Testis (tissue), 3 donors: ENCODE measurements around the gene MIEN1. TPM values are rescaled to one million over a fixed set of nuclear protein-coding genes. Genes with fewer than 3 reads are reported as not detected.
"Not testable (repeated sequence)": the region's sequence is repeated elsewhere in the genome, so short reads cannot be mapped to it uniquely, and the experiment has no call there.

Experiments used
- DNase-seq: peaks from one replicate; pipeline ENCODE4 v3.0.0-alpha.2; 2019
- H3K27ac ChIP-seq, 2 donors: fragments of 200-600 bp; sonication (generic); one replicate each; pipeline ENCODE4 v1.5.1; 2019
- H3K27me3 ChIP-seq: fragments of 200-600 bp; sonication (generic); one replicate; pipeline ENCODE4 v1.5.1; 2019
- H3K36me3 ChIP-seq: fragments of 200-600 bp; sonication (generic); one replicate; pipeline ENCODE4 v1.5.1; 2017; ENCODE audit warnings: low read depth; ENCODE audit errors: missing control alignments
- H3K4me1 ChIP-seq: fragments of 200-600 bp; sonication (generic); one replicate; pipeline ENCODE4 v1.5.1; 2019
- H3K4me3 ChIP-seq, 2 donors: fragments of 200-600 bp; sonication (generic); one replicate each; pipeline ENCODE4 v1.5.1; 2017 to 2019
- H3K9me3 ChIP-seq: fragments of 200-600 bp; sonication (generic); one replicate; pipeline ENCODE4 v1.5.1; 2017
- POLR2A ChIP-seq: fragments of 450-650 bp; IDR thresholded peaks from one replicate; pipeline ENCODE4 v1.6.1; 2017; ENCODE audit warnings: antibody characterized with exemption, mild to moderate bottlenecking, moderate library complexity
- WGBS, 2 donors: methylation state at CpG; one replicate each; pipeline ENCODE4 v1.1.5; 2018; 5-methylcytosine and 5-hydroxymethylcytosine counted together
- intact Hi-C: fragments of 100-400 bp; cut with DNase I; formaldehyde crosslinking; loops from one replicate; pipeline ENCODE4 v1.15.1; 2023; ENCODE audit warnings: low total_unique reads
- polyA plus RNA-seq: library from polyadenylated mRNA; stranded (reverse); fragments of 350-450 nt; fragmentation: Illumina TruSeq; extraction: RNeasy Lipid Tissue Mini Kit (QIAGEN cat#74804); gene quantifications from one replicate; pipeline ENCODE4 v1.2.3, GENCODE V29; 2014; ENCODE audit warnings: low read depth, low replicate concordance; ENCODE audit not compliant: insufficient read depth
- total RNA-seq, 2 donors: library from RNA; depleted of rRNA; stranded (reverse); fragments of >200 nt; gene quantifications; one replicate each; pipeline ENCODE4 v1.2.3, GENCODE V29; 2016
- TF ChIP-seq, protein P1 (sequence below), 3 experiments: fragments of 450-650 bp in 2 of 3; fragments of 200-600 bp in 1 of 3; sonication (generic) in 1 of 3; IDR thresholded peaks; one replicate each; pipeline ENCODE4 v1.5.1; 2016 to 2019; ENCODE audit warnings: antibody characterized with exemption in 3 of 3, mild to moderate bottlenecking in 2 of 3, moderate library complexity in 1 of 3

Gene MIEN1
- total and polyA plus RNA-seq, 3 donors from 2014 or later, result 47.9 to 89.1 (median 53.1) TPM

GRCh38 chr17:39767147-39767546 is 36.8 kb upstream of the MIEN1 start:
- H3K27ac ChIP-seq, result no peak overlapping the region
- no peak for DNase-seq
- H3K36me3 ChIP-seq, result no peaks in the 10 kb centered on the region
- H3K4me1 ChIP-seq, result no peaks in the 10 kb centered on the region
- WGBS, 2 donors, result 72 to 75% methylated on average over 3 of the region's 3 CpGs
- no peaks in the 10 kb centered on the region for H3K9me3 ChIP-seq
- no peak for TF ChIP-seq POLR2A
- TF ChIP-seq, protein P1, sequence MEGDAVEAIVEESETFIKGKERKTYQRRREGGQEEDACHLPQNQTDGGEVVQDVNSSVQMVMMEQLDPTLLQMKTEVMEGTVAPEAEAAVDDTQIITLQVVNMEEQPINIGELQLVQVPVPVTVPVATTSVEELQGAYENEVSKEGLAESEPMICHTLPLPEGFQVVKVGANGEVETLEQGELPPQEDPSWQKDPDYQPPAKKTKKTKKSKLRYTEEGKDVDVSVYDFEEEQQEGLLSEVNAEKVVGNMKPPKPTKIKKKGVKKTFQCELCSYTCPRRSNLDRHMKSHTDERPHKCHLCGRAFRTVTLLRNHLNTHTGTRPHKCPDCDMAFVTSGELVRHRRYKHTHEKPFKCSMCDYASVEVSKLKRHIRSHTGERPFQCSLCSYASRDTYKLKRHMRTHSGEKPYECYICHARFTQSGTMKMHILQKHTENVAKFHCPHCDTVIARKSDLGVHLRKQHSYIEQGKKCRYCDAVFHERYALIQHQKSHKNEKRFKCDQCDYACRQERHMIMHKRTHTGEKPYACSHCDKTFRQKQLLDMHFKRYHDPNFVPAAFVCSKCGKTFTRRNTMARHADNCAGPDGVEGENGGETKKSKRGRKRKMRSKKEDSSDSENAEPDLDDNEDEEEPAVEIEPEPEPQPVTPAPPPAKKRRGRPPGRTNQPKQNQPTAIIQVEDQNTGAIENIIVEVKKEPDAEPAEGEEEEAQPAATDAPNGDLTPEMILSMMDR (IDR thresholded peaks at IDR 0.05), result no peak
- no peaks in the 10 kb centered on the region for H3K27me3 ChIP-seq
- intact Hi-C loops, result no loop called here
- no peak overlapping the region for H3K4me3 ChIP-seq

GRCh38 chr17:39765766-39766165 is 35.4 kb upstream of the MIEN1 start:
- no peak for DNase-seq
- Histone ChIP-seq H3K36me3 (no peaks in the 10 kb centered on the region), H3K4me3 (no peak overlapping the region), H3K4me1 (no peaks in the 10 kb centered on the region), H3K27me3 (no peaks in the 10 kb centered on the region), H3K27ac (no peak overlapping the region), H3K9me3 (no peaks in the 10 kb centered on the region)
- intact Hi-C loops, result no loop called here
- TF ChIP-seq, protein P1 (IDR thresholded peaks at IDR 0.05), result no peak
- TF ChIP-seq POLR2A, result no peak
- 96% methylated on average over 8 to 18 of the region's 18 CpGs for WGBS, 2 donors

DNA sequence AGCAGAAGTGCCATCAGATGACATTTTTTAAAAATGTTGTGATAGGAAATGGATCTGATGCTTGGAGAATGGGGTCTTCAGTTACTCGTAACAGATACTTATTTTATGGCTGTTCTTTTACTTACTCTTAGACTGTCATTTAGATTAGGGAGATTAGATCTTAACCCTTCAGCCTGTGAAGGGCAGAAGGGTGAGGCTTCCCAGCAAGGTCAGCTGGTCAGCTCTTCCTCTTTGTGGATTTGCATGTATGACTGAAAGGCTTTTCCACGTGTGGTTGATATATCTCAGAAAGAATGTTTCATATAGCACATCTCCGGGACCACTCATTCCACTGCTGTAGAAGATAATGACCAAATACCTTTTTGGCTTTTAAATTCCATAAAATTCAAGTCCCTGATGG is 34.8 kb upstream of the MIEN1 start:
- no peaks in the 10 kb centered on the region for H3K4me1 ChIP-seq
- H3K27me3 ChIP-seq, result no peaks in the 10 kb centered on the region
- no peak overlapping the region for H3K4me3 ChIP-seq
- no peaks in the 10 kb centered on the region for H3K36me3 ChIP-seq
- no peak for DNase-seq
- intact Hi-C loops, result no loop called here
- H3K27ac ChIP-seq, result no peak overlapping the region
- 54 to 75% methylated on average over 3 of the region's 3 CpGs for WGBS, 2 donors
- H3K9me3 ChIP-seq, result no peaks in the 10 kb centered on the region
- TF ChIP-seq POLR2A, result no peak
- TF ChIP-seq, protein P1 (IDR thresholded peaks at IDR 0.05), result no peak

DNA sequence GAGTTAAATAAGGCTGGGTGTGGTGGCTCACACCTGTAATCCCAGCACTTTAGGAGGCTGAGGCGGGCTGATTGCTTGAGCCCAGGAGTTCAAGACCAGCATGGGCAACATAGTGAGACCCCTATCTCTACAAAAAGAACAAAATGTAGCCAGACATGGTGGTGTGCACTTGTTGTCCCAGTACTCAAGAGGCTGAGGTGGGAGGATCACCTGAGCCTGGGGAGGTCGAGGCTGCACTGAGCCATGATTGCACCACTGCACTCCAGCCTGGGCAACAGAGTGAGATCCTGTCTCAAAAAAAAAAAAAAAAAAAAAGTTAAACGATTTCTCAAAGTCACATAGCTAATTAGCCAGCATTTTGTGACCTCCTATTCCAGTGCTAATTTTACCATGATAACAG is 33.8 kb upstream of the MIEN1 start:
- H3K4me1 ChIP-seq, H3K4me3 ChIP-seq, H3K36me3 ChIP-seq, intact Hi-C loops, H3K27ac ChIP-seq, H3K9me3 ChIP-seq, DNase-seq, H3K27me3 ChIP-seq: not testable (repeated sequence)
- WGBS, 2 donors, result 75 to 83% methylated on average over 3 of the region's 3 CpGs

DNA sequence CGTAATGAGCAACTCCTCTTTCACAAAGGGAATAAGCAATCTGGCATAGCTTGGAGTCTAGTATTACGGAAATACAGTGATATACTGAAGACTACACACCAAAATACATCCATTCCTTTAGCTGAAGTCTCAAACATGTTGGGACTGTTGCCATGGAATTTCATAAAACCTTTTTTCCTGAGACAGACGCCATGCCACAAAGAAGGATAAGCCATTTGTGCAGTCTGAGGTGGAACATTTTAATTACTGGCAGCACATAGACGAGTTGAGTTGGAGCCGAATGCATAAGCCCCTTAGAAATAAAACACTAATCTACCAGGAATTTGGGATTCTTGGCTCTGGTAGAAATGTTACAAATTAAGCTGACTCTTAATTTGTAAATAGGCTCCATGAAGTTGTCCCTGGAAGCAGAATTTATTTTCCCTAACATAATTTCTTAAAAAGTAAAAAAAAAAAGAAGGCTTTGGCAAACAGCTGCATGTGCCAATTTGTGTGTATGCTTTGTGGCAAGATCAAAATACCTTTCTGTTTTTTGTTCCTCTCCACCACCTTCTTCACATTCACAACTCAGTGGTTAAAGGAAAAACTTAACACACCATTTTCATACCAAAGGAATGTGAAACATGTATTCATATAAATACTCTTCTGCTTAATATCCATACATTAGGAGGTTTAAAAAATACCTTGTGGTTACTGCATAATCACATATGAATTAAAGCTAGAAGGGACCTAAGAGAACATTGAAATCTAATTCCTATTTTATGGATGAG is 32.9 kb upstream of the MIEN1 start:
- Histone ChIP-seq H3K36me3 (no peaks in the 10 kb centered on the region), H3K27me3 (no peaks in the 10 kb centered on the region), H3K4me1 (no peaks in the 10 kb centered on the region), H3K9me3 (no peaks in the 10 kb centered on the region), H3K27ac (no peak overlapping the region), H3K4me3 (no peak overlapping the region)
- TF ChIP-seq, protein P1 (IDR thresholded peaks at IDR 0.05), result no peak
- TF ChIP-seq POLR2A, result no peak
- WGBS, 2 donors, result 63 to 64% methylated on average over 5 of the region's 5 CpGs
- no peak for DNase-seq
- intact Hi-C loops, result no loop called here
